Testis (tissue), 2 donors: ENCODE measurements around the gene FLNB.

Experiments
- POLR2A ChIP-seq: fragments of 450-650 bp; IDR thresholded peaks from one replicate; pipeline ENCODE4 v1.6.1; 2017; ENCODE audit warnings: antibody characterized with exemption, mild to moderate bottlenecking, moderate library complexity
- TF ChIP-seq, protein P1 (sequence below), 3 experiments: fragments of 450-650 bp in 2 of 3; fragments of 200-600 bp in 1 of 3; sonication (generic) in 1 of 3; IDR thresholded peaks; one replicate each; pipeline ENCODE4 v1.5.1; 2016 to 2019; ENCODE audit warnings: antibody characterized with exemption in 3 of 3, mild to moderate bottlenecking in 2 of 3, moderate library complexity in 1 of 3

DNA sequence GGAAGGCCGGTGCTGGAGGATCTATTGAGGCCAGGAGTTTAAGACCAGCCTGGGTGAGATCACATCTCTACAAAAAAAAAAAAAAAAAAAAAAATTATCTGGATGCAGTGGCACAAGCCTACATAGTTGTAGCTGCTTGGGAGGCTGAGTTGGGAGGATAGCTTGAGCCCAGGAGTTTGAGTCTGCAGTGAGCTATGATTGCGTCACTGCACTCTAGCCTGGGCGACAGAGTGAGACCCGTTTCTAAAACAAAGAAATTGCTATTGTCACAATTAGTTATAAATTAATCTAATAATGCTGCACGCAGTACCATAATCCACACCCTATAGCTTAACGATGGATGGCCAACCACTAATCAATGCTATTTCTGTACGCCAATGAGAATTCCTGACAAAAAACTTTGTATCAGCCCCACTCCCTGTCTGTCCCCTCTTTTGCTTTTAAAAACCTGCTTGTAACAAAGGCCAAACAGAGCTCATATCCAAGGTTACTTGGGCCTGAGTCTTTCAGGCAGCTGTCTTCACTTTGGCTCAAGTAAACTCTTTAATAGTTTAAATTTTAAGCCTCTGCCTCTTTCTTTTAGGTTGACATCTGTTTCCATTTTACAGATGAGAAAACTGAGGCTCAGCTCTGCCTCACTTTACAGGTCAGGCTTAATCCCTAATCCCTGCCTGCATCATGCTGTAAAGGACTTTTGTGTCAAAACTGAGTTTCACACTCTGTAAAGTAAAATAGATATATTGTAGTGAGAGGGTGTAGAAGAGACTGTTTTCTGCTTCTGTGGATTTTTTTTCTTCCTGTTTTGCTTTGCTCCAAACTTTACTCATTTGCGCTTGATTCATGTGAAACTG lies 10.9 kb downstream of the FLNB start:
- TF ChIP-seq, protein P1, sequence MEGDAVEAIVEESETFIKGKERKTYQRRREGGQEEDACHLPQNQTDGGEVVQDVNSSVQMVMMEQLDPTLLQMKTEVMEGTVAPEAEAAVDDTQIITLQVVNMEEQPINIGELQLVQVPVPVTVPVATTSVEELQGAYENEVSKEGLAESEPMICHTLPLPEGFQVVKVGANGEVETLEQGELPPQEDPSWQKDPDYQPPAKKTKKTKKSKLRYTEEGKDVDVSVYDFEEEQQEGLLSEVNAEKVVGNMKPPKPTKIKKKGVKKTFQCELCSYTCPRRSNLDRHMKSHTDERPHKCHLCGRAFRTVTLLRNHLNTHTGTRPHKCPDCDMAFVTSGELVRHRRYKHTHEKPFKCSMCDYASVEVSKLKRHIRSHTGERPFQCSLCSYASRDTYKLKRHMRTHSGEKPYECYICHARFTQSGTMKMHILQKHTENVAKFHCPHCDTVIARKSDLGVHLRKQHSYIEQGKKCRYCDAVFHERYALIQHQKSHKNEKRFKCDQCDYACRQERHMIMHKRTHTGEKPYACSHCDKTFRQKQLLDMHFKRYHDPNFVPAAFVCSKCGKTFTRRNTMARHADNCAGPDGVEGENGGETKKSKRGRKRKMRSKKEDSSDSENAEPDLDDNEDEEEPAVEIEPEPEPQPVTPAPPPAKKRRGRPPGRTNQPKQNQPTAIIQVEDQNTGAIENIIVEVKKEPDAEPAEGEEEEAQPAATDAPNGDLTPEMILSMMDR (IDR thresholded peaks at IDR 0.05): no peak
- TF ChIP-seq POLR2A: no peak
